ENCODE data around the gene ABHD14A. TPM values are rescaled to one million over a fixed set of nuclear protein-coding genes. Genes with fewer than 3 reads are reported as not detected.

The ABHD14A gene
- total and polyA plus RNA-seq, 2 of the 4 experiments (the other 2 are of a cell fraction): 3.4 to 10.0 TPM

GRCh38 chr3:51941798-51942602, 32.9 kb upstream of the ABHD14A start, which contains the start of the genes PARP3 and RRP9 (continued):
- peak; percentile 99 for TF ChIP-seq CTCF (conservative IDR thresholded peaks at IDR 0.05; ENCODE audit: low read depth, low read length)
- TF ChIP-seq RCOR1 (IDR thresholded peaks at IDR 0.05; ENCODE audit: insufficient replicate concordance, low read length): no peak
